ENCODE results near the gene ATXN7L1.

Gene ATXN7L1

GRCh38 chr7:105775580-105775979, 100.8 kb downstream of the ATXN7L1 start:
- no peak for DNase-seq

- DNase-seq: no peak
Measured at GRCh38 chr7:105773030-105773460, 103.4 kb downstream of the ATXN7L1 start.

DNA sequence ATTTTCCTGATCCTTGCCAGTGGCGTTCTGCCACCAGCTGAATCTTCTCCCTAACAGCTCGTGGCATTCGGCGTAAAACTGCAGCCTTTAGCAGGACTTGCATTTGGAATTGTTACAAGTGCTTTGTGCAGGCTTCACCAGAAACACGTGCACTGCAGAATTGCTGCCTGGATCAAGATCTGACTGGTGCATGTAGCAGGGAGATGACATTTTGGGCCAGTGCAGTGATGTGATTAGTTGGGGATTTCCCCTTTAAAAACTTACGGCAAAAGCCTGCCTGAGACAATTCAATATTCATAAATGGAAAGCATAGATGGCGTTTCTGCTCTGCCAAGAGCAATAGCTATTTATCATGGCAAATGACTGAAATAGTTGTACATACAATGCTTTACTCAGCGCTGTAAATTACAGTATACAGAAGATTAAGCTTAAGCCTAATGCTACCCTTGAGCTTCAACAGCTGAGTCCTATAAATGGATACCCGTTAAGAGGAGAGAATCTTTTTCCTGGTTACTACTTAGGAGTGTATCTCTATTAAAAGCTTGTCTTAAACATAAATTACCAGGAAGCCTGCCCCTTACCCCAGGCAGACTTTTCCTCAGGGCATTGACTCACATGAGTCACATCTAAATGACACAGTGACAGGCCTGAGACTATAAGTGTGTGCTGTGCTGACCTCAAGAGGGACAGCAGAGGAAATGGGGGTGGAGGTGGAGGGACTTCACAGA, 106.3 kb downstream of the ATXN7L1 start:
- no peak for DNase-seq

- DNase-seq: no peak
Measured at GRCh38 chr7:105768898-105769507, 107.4 kb downstream of the ATXN7L1 start.

GRCh38 chr7:105768117-105768516, 108.3 kb downstream of the ATXN7L1 start:
- no peak for DNase-seq

GRCh38 chr7:105766421-105767073, 109.9 kb downstream of the ATXN7L1 start:
- DNase-seq: no peak

GRCh38 chr7:105765846-105766245, 110.6 kb downstream of the ATXN7L1 start:
- no peak for DNase-seq

DNA sequence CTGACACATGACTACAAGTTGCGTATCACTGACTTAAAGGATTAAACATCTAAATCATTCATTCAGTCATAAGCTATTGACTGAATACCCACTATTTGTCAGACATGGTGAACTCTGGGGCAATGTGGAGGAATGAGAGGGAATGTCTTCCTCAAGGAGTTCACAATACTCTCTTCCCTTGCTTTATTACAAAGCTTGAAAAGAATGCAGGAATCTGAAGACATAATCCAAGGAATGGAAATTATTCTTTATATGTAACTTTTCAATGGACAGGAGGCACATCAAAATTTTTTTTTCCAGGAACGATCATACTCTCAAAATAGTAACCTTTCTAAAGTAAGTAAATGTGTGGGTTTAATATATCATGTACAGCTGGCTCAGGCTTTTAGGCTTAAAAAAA, 111.9 kb downstream of the ATXN7L1 start:
- no peak for DNase-seq

DNA sequence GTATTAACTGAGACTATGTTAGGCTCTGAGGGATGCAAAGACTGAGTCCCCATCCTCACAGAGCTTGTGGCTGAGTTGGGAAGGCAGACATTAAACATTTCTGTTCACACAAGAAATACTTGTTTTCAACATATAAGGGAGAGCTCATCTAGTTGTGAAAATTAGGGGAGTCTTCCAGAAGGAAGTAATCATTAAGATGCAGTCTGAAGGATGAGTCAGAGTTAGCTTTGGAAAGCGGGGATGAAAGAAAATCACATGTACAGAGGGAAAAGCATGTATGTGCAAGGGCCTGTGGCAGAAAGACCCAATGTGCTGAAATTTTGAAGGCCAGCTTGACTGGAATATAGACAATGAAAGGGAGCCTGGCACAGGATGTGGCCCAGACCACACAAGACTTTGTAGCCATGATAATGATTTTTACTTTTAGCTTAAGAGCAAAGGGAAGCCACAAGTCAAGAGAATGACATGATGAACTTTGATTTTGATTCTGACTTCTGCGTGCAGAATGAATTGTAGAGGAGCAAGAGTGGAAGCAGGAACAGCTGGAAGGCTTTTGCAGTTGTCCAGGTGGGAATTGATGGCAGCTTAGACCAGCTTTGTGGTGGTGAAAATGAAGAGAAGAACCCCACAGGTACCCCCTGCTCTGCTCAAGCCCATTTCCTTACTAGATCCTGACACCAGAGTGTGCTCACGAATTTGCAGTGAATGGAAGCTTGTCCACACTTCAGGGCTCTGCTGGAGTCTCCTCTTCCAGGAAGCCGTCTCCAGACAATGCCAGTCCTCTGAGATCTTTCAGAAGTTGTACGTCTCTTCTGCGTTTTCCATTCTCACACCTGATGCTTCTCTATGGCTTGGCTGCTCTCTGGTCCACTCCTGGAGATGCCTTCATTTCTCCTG, 115.6 kb downstream of the ATXN7L1 start:
- peak; percentile 3 for DNase-seq

DNA sequence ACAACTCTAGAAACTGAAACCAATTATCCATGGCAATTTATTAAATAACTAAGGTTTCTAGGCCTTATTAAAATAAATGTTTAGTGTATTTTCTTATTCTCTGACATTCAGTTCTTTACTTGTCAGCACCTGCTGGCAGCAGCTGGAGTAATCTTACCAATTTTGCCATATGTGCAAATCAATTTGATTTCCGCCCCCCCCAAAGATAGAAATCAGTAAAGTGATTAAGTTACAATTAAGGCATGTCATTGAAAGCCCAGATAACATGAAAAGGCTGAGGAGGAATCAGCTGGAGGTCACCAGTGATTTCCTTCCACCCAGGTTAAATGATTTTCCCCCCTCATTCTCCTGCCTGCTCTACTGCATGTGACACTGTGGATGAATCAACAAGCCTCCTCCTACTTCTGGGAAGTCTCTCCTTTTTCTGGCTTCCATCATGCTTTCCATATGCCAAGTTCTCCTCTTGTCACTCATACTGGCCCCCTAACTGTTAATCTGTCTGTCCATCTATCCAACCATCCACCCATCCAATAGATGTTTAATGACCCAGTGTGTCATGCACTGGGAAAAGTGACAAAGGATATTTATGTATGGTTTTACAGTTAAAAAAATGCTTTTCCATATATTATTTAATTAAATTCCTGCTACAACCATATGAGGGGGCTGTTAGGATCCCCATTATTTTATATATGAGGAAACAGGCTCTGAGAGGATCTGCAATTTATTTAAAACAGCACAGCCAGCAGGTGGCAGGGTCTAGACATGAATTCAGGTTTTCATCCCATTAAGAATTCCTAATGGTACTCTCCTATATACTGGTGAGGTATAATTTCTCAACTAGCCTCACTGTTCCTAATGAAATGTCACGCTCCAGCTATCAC, 116.5 kb downstream of the ATXN7L1 start:
- DNase-seq: no peak

DNA sequence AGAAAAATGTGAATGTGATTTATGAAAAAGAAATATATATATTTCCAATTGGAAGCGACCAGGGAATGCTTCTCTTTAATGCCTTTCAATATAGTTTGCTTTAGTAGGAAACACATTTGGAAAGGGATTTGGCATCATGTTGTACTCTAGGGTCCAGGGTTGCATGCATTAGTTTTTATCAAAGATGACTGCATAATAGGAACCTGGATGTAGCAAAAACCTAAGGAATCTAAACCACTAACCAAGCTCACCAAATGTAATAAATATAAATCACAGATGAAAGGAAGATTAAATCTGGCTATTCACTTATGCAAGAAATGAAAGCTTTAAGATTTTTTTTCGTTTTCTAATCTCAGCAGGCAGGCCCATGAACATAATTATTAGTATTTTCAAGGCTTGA, 120.0 kb downstream of the ATXN7L1 start:
- DNase-seq: no peak

- DNase-seq: no peak
Measured at GRCh38 chr7:105752671-105753275, 123.6 kb downstream of the ATXN7L1 start.

DNA sequence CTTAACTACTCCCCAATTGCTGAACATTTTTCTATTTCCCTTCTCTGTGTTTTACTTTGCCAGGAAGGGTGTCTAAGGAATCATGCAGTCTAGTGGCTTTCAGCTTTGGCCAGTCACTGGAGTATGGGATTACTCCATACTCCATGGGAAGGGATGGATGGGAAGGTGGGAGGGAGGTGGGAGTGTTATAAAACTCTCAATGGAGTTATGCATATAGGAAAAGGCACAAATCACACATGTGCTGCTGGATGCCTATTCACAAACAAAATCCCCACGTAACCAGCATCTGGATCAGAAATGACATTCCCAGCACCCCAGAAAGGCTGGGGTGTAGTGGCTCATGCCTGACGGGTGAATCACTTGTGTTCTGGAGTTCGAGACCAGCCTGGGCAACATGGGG, 125.3 kb downstream of the ATXN7L1 start:
- DNase-seq: no peak

DNA sequence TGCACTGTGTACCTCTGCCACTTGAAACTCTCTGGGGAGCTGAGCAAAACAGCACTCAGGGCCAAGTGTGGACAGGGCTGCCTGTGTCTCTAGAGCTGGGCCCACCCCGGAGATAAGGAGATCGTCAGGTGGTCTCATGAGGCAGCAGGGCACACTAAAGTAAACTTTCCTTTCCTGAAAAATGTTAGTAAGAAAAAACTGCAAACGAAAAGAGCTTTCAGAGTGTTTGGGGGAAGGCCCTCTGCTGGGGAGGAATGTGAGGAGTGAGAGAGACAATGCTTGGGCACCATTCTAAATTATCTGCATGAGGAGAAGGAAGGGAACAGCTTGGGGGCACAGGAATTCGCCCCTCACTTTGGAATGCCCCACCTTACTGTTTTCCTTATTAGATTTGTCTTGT, 127.7 kb downstream of the ATXN7L1 start:
- no peak for DNase-seq

- DNase-seq: no peak
Measured at GRCh38 chr7:105745681-105746330, 130.6 kb downstream of the ATXN7L1 start.

GRCh38 chr7:105744258-105744657, 132.1 kb downstream of the ATXN7L1 start:
- no peak for DNase-seq

GRCh38 chr7:105743351-105744090, 132.9 kb downstream of the ATXN7L1 start:
- DNase-seq: no peak

DNA sequence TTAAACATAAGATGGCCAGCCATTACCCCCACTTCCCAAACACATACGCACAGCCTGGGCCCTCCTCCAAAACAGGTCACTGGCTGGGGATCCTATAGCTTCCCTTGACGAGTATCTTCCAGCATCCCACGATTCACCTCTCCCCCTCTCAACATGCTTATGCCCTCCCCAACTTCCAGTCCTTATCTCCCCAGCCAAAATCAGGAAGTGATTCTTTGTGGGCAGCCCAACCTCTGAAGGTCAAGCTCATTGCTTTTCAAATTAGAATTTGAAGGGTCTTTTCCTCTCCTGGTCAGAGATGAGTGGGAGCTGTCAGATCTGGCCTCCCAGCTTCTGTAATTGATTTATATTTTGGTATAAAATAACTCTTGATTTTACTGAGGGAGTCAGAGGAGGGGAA, 133.6 kb downstream of the ATXN7L1 start:
- no peak for DNase-seq

DNA sequence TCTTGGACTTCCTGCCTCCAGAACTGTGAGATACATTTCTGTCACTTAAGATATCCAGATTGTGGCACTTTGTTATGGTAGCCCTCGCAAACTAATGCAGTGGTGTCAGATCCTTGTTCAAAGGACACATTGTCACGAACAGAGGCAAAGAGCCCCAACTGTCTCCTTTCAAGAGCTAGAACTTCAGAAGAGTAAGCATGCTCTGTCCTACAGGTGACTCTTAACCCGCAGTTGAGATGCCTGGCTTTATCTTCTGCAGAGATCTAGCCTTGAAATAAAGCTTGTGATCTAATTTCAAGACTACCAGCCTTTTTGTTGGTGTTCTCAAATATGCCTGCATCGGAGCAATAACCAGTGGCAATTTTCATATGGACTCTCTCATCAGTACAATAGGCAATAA, 134.4 kb downstream of the ATXN7L1 start:
- DNase-seq: no peak

GRCh38 chr7:105738133-105738532, 138.3 kb downstream of the ATXN7L1 start:
- no peak for DNase-seq
